Measurements from ENCODE around the gene PTGDS. TPM values are rescaled to one million over a fixed set of nuclear protein-coding genes. Genes with fewer than 3 reads are reported as not detected.

PTGDS gene
- total RNA-seq, 1 experiment from 2014 or later = 1.1 TPM

- intact Hi-C loops (cut with micrococcal nuclease) = no loop called here
- no peaks in the 10 kb centered on the region for H3K9me3 Mint-ChIP-seq (ENCODE audit: unreplicated experiment)
- no peak overlapping the region for H3K4me3 Mint-ChIP-seq (ENCODE audit: unreplicated experiment)
- H3K27me3 Mint-ChIP-seq (ENCODE audit: insufficient read depth, unreplicated experiment) = no peaks in the 10 kb centered on the region
- peaks cover 36% of the 10 kb centered on the region for H3K36me3 Mint-ChIP-seq (ENCODE audit: insufficient read depth, unreplicated experiment)
- DNase-seq (ENCODE audit: unreplicated experiment) = no peak
- H3K4me1 Mint-ChIP-seq (ENCODE audit: insufficient read depth, unreplicated experiment) = peaks cover 6% of the 10 kb centered on the region
- BruUV-seq (replicated peaks) = no TSS peak
- ChIA-PET CTCF (interaction anchor here (0.7 to 1.3 kb wide), 2 partner anchors 95 to 97 kb away, joined by 3 to 8 read pairs; partner anchors contain the start of gene AJM1), POLR2A (interaction anchor here (0.6 to 1.4 kb wide), 2 partner anchors 56 to 80 kb away, joined by 4 to 6 read pairs; no protein-coding TSS in a partner anchor)
- TF ChIP-seq CTCF (IDR thresholded peaks at IDR 0.05; ENCODE audit: unreplicated experiment) = no peak
- H3K27ac Mint-ChIP-seq (ENCODE audit: low read depth, unreplicated experiment) = no peak overlapping the region
Measured at GRCh38 chr9:136939431-136939995, 37.8 kb upstream of the PTGDS start.

DNA sequence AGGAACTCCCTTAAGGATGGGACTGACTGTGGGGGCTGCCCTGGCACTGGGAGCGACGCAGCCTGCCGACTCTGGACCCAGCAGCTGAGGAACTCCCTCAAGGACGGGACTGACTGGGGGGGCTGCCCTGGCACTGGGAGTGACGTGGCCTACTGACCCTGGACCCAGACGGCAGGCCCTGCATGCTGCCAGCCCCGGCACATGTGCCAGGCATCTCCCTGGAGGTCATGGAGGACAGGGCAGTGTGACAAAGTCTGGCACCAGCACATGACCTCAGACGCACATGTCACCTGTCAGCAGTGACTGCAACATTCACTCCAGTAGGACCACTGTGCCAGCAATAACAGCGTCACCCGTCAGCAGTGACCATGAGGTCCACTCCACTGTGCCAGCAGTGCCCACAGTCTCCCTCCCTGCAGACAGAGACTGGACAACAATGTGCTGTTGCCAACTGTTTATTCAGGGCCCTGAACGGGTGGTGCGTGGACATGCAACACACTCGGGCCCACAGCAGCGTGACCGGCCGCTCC is 37.2 kb upstream of the PTGDS start:
- H3K9me3 Mint-ChIP-seq (ENCODE audit: unreplicated experiment) = no peaks in the 10 kb centered on the region
- no peak for TF ChIP-seq CTCF (IDR thresholded peaks at IDR 0.05; ENCODE audit: unreplicated experiment)
- no peak for DNase-seq (ENCODE audit: unreplicated experiment)
- H3K27me3 Mint-ChIP-seq (ENCODE audit: insufficient read depth, unreplicated experiment) = no peaks in the 10 kb centered on the region
- peaks cover 41% of the 10 kb centered on the region for H3K36me3 Mint-ChIP-seq (ENCODE audit: insufficient read depth, unreplicated experiment)
- BruUV-seq (replicated peaks) = no TSS peak
- no peak overlapping the region for H3K4me3 Mint-ChIP-seq (ENCODE audit: unreplicated experiment)
- ChIA-PET POLR2A (interaction anchor here (1.4 kb wide), 1 partner anchor 57 kb away, joined by 6 read pairs; no protein-coding TSS in a partner anchor), CTCF (interaction anchor here (0.7 to 1.3 kb wide), 2 partner anchors 96 to 98 kb away, joined by 3 to 8 read pairs; partner anchors contain the start of gene AJM1)
- no peak overlapping the region for H3K27ac Mint-ChIP-seq (ENCODE audit: low read depth, unreplicated experiment)
- H3K4me1 Mint-ChIP-seq (ENCODE audit: insufficient read depth, unreplicated experiment) = peaks cover 6% of the 10 kb centered on the region
- intact Hi-C loops (cut with micrococcal nuclease) = loop anchor here (10.0 kb wide), 1 partner anchor 95 kb away; the partner anchor contains the start of genes AJM1 and PHPT1

DNA sequence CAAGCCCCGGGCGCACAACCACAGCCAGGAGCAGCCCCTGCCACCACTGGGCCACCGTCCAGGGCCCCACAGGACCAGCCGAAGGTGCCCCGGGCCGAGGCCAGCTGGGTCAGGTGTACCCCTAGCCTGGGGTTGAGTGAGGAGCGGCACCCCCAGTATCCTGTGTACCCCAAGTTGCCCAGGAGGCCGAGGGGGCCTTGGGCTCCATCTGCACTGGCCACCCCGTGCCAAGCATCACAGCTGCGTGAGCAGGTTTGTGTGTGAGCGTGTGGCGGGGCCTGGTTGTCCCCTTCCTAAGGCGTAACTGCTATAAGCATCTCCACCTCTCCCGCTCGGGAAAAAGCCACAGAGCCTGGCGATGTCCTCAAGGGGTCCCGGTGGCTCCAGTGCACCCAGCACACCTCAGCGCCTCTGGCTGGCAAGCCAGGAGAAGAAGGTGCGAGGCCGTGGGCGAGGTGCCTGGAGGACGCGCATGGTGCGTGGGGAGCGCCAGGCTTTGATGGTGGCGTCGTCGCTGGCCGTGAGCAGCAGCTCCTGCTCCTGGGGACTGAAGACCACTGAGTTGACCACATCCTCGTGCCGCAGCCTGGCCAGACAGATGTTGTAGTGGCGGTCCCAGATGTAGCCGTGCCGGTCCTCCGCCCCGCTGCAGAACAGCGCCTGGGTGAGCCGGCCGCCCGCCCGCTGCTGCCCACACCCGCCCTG is 36.6 kb upstream of the PTGDS start:
- Mint-ChIP-seq H3K36me3 (ENCODE audit: insufficient read depth, unreplicated experiment) (peaks cover 41% of the 10 kb centered on the region), H3K27ac (ENCODE audit: low read depth, unreplicated experiment) (no peak overlapping the region), H3K9me3 (ENCODE audit: unreplicated experiment) (no peaks in the 10 kb centered on the region), H3K4me3 (ENCODE audit: unreplicated experiment) (no peak overlapping the region), H3K4me1 (ENCODE audit: insufficient read depth, unreplicated experiment) (peaks cover 6% of the 10 kb centered on the region), H3K27me3 (ENCODE audit: insufficient read depth, unreplicated experiment) (no peaks in the 10 kb centered on the region)
- TF ChIP-seq CTCF (IDR thresholded peaks at IDR 0.05; ENCODE audit: unreplicated experiment) = no peak
- DNase-seq (ENCODE audit: unreplicated experiment) = no peak
- intact Hi-C loops (cut with micrococcal nuclease) = loop anchor here (10.0 kb wide), 1 partner anchor 96 kb away; the partner anchor contains the start of genes AJM1 and PHPT1
- CTCF ChIA-PET = no interaction called here
- TSS peak; percentile 33 for BruUV-seq (replicated peaks)
- POLR2A ChIA-PET = no interaction called here
